Sciatic nerve (tissue), 2 donors: ENCODE data around the gene SLAMF6. TPM values are rescaled to one million over a fixed set of nuclear protein-coding genes. Genes with fewer than 3 reads are reported as not detected.
"Not testable (repeated sequence)": the region's sequence is repeated elsewhere in the genome, so short reads cannot be mapped to it uniquely, and the experiment has no call there.

Experiments used
- ATAC-seq: fragments of 200-7000 bp; cut with Tn5 transposase; one replicate; pipeline ENCODE4 v1.9.1; 2020; ENCODE audit warnings: mild to moderate bottlenecking, moderate library complexity
- DNase-seq: peaks from one replicate; pipeline ENCODE4 v3.0.0-alpha.2; 2020; ENCODE audit warnings: low spot score
- intact Hi-C: fragments of 100-400 bp; cut with DNase I; formaldehyde crosslinking; loops from one replicate; pipeline ENCODE4 v1.14.2; 2022
- total RNA-seq: library from RNA; stranded (reverse); fragmentation: NEBNext Ultra II Directional; extraction: Animal tissue kit (Norgen Biotek cat#: 25700); gene quantifications from one replicate; pipeline ENCODE4 v1.2.1, GENCODE V29; 2021
- donor health status: DM: no; HTN: no; CAD: no.
- donor health status: DM: no; HTN: no; CAD: no.

The SLAMF6 gene
- total RNA-seq = 0.85 TPM

DNA sequence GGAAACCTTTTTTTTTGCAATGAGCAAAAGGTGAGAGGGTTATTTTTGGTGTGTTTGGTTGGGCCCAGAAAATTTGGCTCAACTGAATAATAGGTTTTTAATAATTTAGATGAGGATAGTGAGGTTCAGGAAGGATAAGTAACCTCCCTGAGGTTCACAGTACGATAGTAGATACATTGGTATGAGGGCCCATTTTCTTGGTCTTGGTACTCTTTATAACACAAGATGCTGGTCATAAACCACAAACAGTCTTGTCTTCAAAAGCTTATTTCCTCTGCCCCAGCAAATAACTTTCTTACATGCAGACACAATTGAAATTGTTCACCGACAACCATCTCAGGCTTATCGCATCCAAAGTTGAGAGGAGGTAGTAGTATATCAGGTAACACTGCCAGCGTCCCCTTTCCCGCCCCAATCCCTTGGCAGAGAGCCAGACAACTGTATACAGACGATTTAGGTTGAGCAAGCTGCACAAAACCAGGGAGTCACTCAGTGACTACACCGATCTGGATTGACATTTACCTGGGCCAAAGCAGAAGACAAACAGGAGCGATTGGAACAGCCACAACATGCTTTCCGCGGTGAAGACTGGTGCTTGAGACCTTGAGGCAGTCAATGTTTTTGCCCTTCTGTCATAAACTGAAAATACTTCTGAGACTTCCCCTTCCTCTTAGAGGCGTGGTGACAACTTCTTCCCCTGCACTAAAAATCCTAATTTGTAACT is at the start of gene SLAMF6:
Gene SLAMF6 (minus strand): TSS at position 634 of the 724 bp plus-strand sequence. CDS start 63 bp downstream, at position 571.
- intact Hi-C loops = no loop called here
- DNase-seq = no peak
- no peak for ATAC-seq

DNA sequence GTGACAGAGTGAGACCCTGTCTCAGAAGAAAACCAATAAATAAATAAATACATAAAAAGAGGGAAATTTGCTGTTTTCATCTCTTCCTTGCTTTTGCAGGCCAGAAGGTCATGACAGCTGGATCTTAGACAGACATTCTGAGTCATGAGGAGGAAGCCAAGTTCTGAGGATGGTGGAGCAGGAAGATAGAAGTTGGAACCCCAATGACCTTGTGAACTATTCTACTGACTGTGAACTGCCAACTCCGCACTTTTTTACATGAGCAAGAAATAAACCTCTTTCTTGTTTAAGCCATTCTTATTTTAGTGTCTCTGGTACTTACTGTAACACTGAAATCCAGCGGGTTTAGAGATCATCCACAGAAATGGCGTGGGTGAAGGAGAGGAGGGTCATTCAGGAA is 47.8 kb upstream of the SLAMF6 start:
- ATAC-seq (no peak), DNase-seq (no peak)
- intact Hi-C loops = no loop called here

DNA sequence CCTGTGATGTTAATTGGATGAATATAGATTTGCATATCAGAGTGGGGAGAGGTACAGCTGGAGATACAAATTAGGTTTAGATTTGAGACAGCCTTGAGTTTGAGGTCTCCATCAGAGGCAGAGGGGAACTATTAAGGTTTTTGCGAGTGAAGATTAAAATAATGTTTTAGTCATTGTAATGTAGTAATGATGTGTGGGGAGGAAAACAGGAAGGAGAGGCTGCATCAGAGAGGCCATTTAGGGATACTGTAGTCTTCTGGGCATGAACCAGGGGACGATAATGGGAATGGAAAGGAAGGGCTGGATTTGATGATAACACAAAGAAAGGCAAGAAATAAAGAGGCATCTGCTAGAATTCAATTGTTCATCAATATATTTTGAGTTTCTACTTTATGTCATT is 46.8 kb upstream of the SLAMF6 start:
- ATAC-seq (no peak), DNase-seq (no peak)
- intact Hi-C loops = no loop called here

DNA sequence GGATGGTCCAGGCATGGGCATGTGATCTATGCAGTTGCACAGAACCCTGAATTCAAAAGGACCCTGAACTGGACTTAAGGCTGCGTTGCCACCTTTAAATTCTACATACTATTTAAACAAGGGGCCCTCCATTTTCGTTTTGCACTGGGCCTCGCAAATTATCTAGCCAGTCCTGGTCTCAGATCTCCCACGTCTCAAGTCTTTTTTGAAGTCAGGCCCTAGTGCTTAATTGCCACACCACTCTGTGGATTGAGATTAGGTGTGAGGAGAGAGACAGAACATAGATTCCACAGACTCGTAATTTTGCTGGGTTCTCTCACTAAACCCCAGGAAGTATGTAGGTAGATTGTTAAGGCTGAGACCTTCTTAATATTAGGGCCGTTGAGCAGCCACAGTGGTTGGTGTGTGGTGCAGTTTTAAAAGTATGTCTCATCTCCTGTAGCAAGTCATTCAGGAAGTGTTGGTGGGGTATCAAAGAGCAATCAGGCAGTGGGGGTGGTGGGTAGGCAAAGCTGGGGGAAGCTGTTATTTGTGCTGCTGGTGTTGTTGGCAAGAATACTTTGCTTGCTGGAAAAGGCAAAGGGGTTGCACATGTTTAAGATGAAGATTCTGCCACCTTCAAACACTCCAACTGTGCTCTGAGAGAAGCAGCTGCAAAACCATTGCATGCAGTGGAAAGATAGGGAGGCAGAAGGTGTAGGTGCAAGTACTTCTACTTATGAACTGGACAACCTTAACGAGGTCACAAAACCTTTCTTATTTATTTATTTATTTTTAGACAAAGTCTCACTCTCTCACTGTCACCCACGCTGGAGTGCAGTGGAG is 45.0 kb upstream of the SLAMF6 start:
- intact Hi-C loops = no loop called here
- ATAC-seq (no peak), DNase-seq (no peak)

- ATAC-seq (no peak), DNase-seq (no peak)
- intact Hi-C loops = no loop called here
Measured at GRCh38 chr1:160567341-160567740, 44.3 kb upstream of the SLAMF6 start.

- DNase-seq (no peak), ATAC-seq (no peak)
- intact Hi-C loops = no loop called here
Measured at GRCh38 chr1:160565564-160565963, 42.5 kb upstream of the SLAMF6 start.

DNA sequence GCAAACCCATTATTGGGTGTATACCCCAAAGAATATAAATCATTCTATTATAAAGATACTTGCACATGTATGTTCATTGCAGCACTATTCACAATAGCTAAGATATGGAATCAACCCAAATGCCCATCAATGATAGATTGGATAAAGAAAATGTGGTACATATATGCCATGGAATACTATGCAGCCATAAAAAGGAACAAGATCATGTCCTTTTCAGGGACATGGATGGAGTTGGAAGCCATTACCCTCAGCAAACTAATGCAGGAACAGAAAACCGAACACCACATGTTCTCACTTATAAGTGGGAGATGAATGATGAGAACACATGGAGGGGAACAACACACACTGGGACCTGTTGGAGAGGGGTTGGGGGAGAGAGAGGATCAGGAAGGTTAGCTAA is 40.2 kb upstream of the SLAMF6 start:
- intact Hi-C loops, DNase-seq, ATAC-seq: not testable (repeated sequence)

DNA sequence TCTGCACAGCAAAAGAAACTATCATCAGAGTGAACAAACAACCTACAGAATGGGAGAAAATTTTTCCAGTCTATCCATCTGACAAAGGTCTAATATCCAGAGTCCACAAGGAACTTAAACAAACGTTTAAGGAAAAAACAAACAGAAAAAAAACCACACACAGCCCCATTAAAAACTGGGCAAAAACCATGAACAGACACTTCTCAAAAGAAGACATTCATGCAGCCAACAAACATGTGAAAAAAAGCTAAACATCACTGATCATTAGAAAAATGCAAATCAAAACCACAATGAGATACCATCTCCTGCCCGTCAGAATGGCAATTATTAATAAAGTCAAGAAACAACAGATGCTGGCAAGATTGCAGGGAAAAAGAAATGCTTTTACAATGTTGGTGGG is 39.7 kb upstream of the SLAMF6 start:
- DNase-seq, ATAC-seq, intact Hi-C loops: not testable (repeated sequence)

GRCh38 chr1:160560806-160561205 is 37.8 kb upstream of the SLAMF6 start:
- DNase-seq (no peak), ATAC-seq (no peak)
- intact Hi-C loops = no loop called here

- intact Hi-C loops = no loop called here
- no peak for ATAC-seq
- DNase-seq = no peak
Measured at GRCh38 chr1:160560045-160560705, 37.1 kb upstream of the SLAMF6 start.

GRCh38 chr1:160559437-160559836 is 36.4 kb upstream of the SLAMF6 start:
- DNase-seq, ATAC-seq, intact Hi-C loops: not testable (repeated sequence)

DNA sequence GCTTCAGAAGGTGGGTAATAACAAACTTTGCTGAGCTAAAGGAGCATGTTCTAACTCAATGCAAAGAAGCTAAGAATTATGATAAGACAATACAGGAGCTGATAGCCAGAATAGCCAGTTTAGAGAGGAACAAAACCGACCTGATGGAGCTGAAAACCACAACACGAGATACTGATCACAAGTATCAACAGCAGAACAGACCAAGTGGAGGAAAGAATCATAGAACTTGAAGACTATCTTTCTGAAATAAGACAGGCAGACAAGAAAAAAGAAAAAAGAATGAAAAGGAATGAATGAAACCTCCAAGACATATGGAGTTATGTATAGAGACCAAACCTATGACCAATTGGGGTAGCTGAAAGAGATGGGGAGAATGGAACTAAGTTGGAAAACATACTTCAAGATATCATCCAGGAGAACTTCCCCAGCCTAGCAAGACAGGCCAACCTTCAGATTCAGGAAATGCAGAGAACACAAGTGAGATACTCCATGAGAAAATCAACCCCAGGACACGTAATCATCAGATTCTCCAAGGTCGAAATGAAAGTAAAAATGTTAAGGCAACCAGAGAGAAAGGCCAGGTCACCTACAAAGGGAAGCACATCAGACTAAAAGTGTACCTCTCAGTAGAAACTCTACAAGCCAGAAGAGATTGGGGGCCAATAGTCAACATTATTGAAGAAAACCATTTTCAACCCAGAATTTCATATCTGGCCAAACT is 35.8 kb upstream of the SLAMF6 start:
- no peak for ATAC-seq
- intact Hi-C loops = no loop called here

GRCh38 chr1:160553778-160554177 is 30.7 kb upstream of the SLAMF6 start:
- intact Hi-C loops = no loop called here
- no peak for DNase-seq
- ATAC-seq = no peak

More for the DNA sequence above, 35.8 kb upstream of the SLAMF6 start:
- no peak for DNase-seq

GRCh38 chr1:160552425-160552824 is 29.4 kb upstream of the SLAMF6 start:
- intact Hi-C loops = no loop called here
- ATAC-seq (no peak), DNase-seq (no peak)

DNA sequence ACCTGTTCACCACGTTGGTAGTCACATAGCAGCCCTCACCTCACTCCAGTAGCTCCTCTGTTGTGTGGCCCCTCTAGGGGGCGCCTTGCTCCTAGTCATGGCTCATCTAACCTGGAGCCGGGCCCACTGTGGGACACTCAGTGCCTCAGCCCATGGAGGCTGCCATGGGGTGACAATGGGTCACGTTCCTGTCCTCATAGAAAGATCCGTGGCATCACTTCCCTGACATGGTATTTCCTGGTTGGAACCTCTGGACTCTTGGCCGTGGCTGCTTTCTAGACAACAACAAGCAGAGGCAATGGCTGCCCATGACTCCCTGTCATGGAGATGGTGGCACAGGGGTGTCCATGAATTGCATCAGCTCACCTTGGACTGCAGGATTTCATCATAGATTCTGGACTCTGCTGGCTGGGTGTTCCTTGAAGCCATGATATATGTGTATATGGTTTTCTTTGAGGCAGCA is 27.5 kb upstream of the SLAMF6 start:
- DNase-seq (no peak), ATAC-seq (no peak)

GRCh38 chr1:160549665-160550006 is 26.6 kb upstream of the SLAMF6 start:
- ATAC-seq (no peak), DNase-seq (no peak)
- intact Hi-C loops = no loop called here

More for the DNA sequence above, 27.5 kb upstream of the SLAMF6 start:
- intact Hi-C loops = no loop called here

DNA sequence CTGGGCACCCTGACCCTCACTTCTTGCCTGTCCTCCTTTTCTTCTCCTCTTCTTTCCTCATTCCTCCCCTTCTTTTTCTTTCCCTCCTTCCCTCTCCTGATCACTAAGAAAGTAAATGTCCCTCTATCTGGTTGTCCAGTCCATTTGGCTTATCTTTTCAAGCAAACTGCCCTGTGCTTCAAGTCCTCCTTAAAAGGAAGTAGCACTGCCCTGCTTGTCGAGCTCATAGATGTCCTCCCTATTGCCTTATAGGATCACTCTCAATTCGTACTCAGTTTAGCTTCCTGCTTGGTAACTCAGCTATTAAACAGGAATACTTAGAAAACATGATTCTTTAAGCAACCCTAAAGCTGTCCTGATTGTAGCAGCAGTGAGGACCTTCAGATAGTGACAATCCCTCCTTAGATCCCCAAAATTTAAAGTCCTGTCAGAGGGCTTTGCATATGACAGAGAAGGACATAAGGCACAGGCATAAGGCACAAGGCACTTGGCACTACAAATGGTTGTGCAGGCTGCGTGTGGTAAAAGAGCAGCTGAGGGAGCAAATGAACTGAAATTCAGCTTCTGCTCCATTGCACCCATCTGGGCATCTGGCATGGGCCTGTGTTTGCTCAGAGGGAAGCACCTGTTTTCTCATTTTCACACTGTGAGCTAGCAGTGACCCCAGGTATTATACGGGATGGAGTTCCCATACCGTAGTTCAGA is 26.1 kb upstream of the SLAMF6 start:
- no peak for DNase-seq
- intact Hi-C loops = no loop called here
- no peak for ATAC-seq

GRCh38 chr1:160548183-160548582 is 25.1 kb upstream of the SLAMF6 start:
- no peak for ATAC-seq
- DNase-seq = no peak
- intact Hi-C loops = no loop called here

- intact Hi-C loops = no loop called here
- ATAC-seq = no peak
Measured at GRCh38 chr1:160547422-160547821, 24.4 kb upstream of the SLAMF6 start.

More at GRCh38 chr1:160547422-160547821, 24.4 kb upstream of the SLAMF6 start:
- no peak for DNase-seq
